Gastrocnemius medialis (tissue), 4 donors: ENCODE data around the gene ARHGAP26. TPM values are rescaled to one million over a fixed set of nuclear protein-coding genes. Genes with fewer than 3 reads are reported as not detected.

Experiments used
- ATAC-seq, 2 donors: fragments of 150-250 bp; one replicate each; pipeline ENCODE4 v1.9.1; 2016
- DNase-seq, 2 donors: peaks; one replicate each; pipeline ENCODE4 v3.0.0-alpha.2; 2019
- H3K27ac ChIP-seq, 4 donors: fragments of 200-600 bp; sonication (generic); 1 replicate in 1 of 4; 2 replicates in 3 of 4; pipeline ENCODE4 v1.5.1; 2016 to 2018; ENCODE audit warnings: mild to moderate bottlenecking in 2 of 4, moderate library complexity in 1 of 4
- H3K27me3 ChIP-seq, 3 donors: fragments of 200-600 bp; sonication (generic) in 2 of 3; 1 replicate in 1 of 3; 2 replicates in 2 of 3; pipeline versions ENCODE4 v1.5.1 to v1.6.0; 2016 to 2019; ENCODE audit warnings: mild to moderate bottlenecking in 1 of 3, moderate library complexity in 1 of 3
- H3K36me3 ChIP-seq, 2 donors: fragments of 200-600 bp; sonication (generic) in 1 of 2; one replicate each; pipeline ENCODE4 v1.5.1; 2017 to 2018
- H3K4me1 ChIP-seq, 2 donors: fragments of 200-600 bp; sonication (generic) in 1 of 2; one replicate each; pipeline ENCODE4 v1.5.1; 2016 to 2017; ENCODE audit warnings: mild to moderate bottlenecking in 2 of 2
- H3K4me3 ChIP-seq, 4 donors: fragments of 200-600 bp; sonication (generic) in 3 of 4; 1 replicate in 1 of 4; 2 replicates in 3 of 4; pipeline ENCODE4 v1.5.1; 2016 to 2019; ENCODE audit warnings: mild to moderate bottlenecking in 2 of 4
- H3K9me3 ChIP-seq, 3 donors: fragments of 200-600 bp; sonication (generic) in 2 of 3; 1 replicate in 1 of 3; 2 replicates in 2 of 3; pipeline ENCODE4 v1.5.1; 2016 to 2019
- CTCF ChIP-seq, 5 experiments: fragments of 450-650 bp in 3 of 5; fragments of 200-600 bp in 2 of 5; sonication (generic) in 2 of 5; IDR thresholded peaks in 4 of 5; conservative IDR thresholded peaks in 1 of 5; 1 replicate in 4 of 5; 2 replicates in 1 of 5; pipeline ENCODE4 v1.5.1; 2016 to 2019; ENCODE audit warnings: antibody characterized with exemption in 5 of 5, mild to moderate bottlenecking in 3 of 5, moderate library complexity in 3 of 5
- POLR2A ChIP-seq, 2 donors: fragments of 450-650 bp; IDR thresholded peaks; one replicate each; pipeline ENCODE4 v1.6.1; 2017; ENCODE audit warnings: antibody characterized with exemption in 2 of 2, mild to moderate bottlenecking in 2 of 2, moderate library complexity in 2 of 2
- in situ Hi-C, 4 donors: fragments of 200-750 bp; cut with MboI; loops; one replicate each; pipeline versions ENCODE4 v1.15.0 to v1.8.0; 2017; ENCODE audit warnings: low sequenced_read_pairs in 4 of 4
- intact Hi-C: fragments of 100-400 bp; cut with DNase I; formaldehyde crosslinking; loops from one replicate; pipeline ENCODE4 v1.15.1; 2023; ENCODE audit warnings: low total_unique reads
- total RNA-seq, 4 donors: library from RNA; depleted of rRNA; stranded (reverse); fragments of >200 nt; gene quantifications; one replicate each; pipeline versions ENCODE4 v1.1.0 to v1.2.3, GENCODE V29; 2016

ARHGAP26 gene
- total RNA-seq, 4 donors from 2014 or later = 9.1 to 22.4 (median 13.4) TPM

- no peak for ATAC-seq
- Histone ChIP-seq H3K9me3 (no peaks in the 10 kb centered on the region), H3K27me3 (no peaks in the 10 kb centered on the region), H3K4me1 (no peaks in the 10 kb centered on the region), H3K4me3 (no peak overlapping the region), H3K36me3 (peaks cover 0 to 16% of the 10 kb centered on the region in 2 donors), H3K27ac (no peak overlapping the region)
- TF ChIP-seq CTCF (IDR thresholded peaks at IDR 0.05 in 4 of 5, conservative IDR thresholded peaks at IDR 0.05 in 1 of 5) = no peak
- TF ChIP-seq POLR2A (IDR thresholded peaks at IDR 0.05) = no peak
- no peak for DNase-seq
- intact Hi-C loops (no loop called here), in situ Hi-C loops (no loop called here)
Measured at GRCh38 chr5:143277536-143277935, 507.4 kb downstream of the ARHGAP26 start.

Other genes with a start within 250 kb of the ARHGAP26 start
- 1 to 10 TPM in 2 of 4 donors, under 1 TPM in 2; 0.41 to 2.1 (median 1.2) TPM for gene FGF1, start 84.3 kb upstream of the ARHGAP26 start, total RNA-seq